IMR-90 (cell line): ENCODE data around the gene HIVEP3. TPM values are rescaled to one million over a fixed set of nuclear protein-coding genes. Genes with fewer than 3 reads are reported as not detected.

Experiments used
- ATAC-seq: fragments of 200-7000 bp; cut with Tn5 transposase; 2 replicates; pipeline ENCODE4 v1.9.1; 2020; ENCODE audit warnings: low read depth, mild to moderate bottlenecking, moderate library complexity
- BruUV-seq: library from RNA; stranded (reverse); fragments of 400-500 nt; replicated peaks from 2 replicates; lab custom pipeline; 2021; lab: Mats Ljungman, UMichigan
- CTCF ChIA-PET: fragments of 300-600 bp; formaldehyde crosslinking; extraction: SDS; loops from one replicate; lab custom pipeline; 2021; ENCODE audit warnings: antibody characterized with exemption; lab: Yijun Ruan, JAX
- POLR2A ChIA-PET: fragments of 300-600 bp; sonication (Branson Sonifier 250); formaldehyde crosslinking; loops from one replicate; lab custom pipeline; 2022; ENCODE audit warnings: antibody characterized with exemption; ENCODE audit not compliant: unreplicated experiment; lab: Charles Lee
- DNase-seq: peaks from one replicate; pipeline ENCODE4 v3.0.0; 2013
- H2AFZ ChIP-seq: replicated peaks from 2 replicates; pipeline ENCODE3; 2013; ENCODE audit warnings: low read length, mild to moderate bottlenecking; ENCODE audit not compliant: poor library complexity
- H2AK5ac ChIP-seq: 2 replicates; pipeline ENCODE4 v1.6.1; 2013; ENCODE audit warnings: low read depth, low read length, inconsistent platforms
- H2AK9ac ChIP-seq: replicated peaks from 2 replicates; pipeline ENCODE3; 2013; ENCODE audit warnings: mild to moderate bottlenecking, low read depth, low read length, moderate library complexity; ENCODE audit not compliant: poor library complexity
- H2BK120ac ChIP-seq: 2 replicates; pipeline ENCODE4 v1.6.1; 2013; ENCODE audit warnings: low read depth, low read length, inconsistent platforms
- H2BK15ac ChIP-seq: 3 replicates; pipeline ENCODE4 v1.6.1; 2013; ENCODE audit warnings: low read depth, low read length, inconsistent platforms
- H2BK20ac ChIP-seq: 2 replicates; pipeline ENCODE4 v1.6.1; 2013; ENCODE audit warnings: low read depth, mild to moderate bottlenecking, inconsistent platforms, low read length, moderate library complexity
- H2BK5ac ChIP-seq: 2 replicates; pipeline ENCODE4 v1.6.1; 2013; ENCODE audit warnings: mild to moderate bottlenecking, low read depth, low read length, inconsistent platforms; ENCODE audit not compliant: poor library complexity, severe bottlenecking
- H3K14ac ChIP-seq: replicated peaks from 2 replicates; pipeline ENCODE4 v1.6.1; 2013; ENCODE audit warnings: low read depth, low read length, inconsistent platforms
- H3K18ac ChIP-seq: 2 replicates; pipeline ENCODE4 v1.6.1; 2013; ENCODE audit warnings: low read depth, low read length, control low read depth
- H3K23ac ChIP-seq: 2 replicates; pipeline ENCODE4 v1.6.1; 2013; ENCODE audit warnings: low read depth, low read length, inconsistent platforms
- H3K27ac ChIP-seq: 2 replicates; pipeline ENCODE4 v1.5.1; 2013; ENCODE audit warnings: mild to moderate bottlenecking, control low read depth, low read length; ENCODE audit not compliant: insufficient read depth
- H3K27me3 ChIP-seq: 2 replicates; pipeline ENCODE4 v1.6.1; 2013; ENCODE audit warnings: low read length; ENCODE audit not compliant: control insufficient read depth, insufficient read depth
- H3K36me3 ChIP-seq: 2 replicates; pipeline ENCODE4 v1.6.1; 2013; ENCODE audit warnings: low read length, mixed read lengths; ENCODE audit not compliant: control insufficient read depth, insufficient read depth
- H3K4ac ChIP-seq: 2 replicates; pipeline ENCODE4 v1.6.1; 2013; ENCODE audit warnings: low read depth, low read length, inconsistent platforms
- H3K4me1 ChIP-seq: 2 replicates; pipeline ENCODE4 v1.6.1; 2013; ENCODE audit warnings: low read length, mixed read lengths; ENCODE audit not compliant: control insufficient read depth, insufficient read depth
- H3K4me2 ChIP-seq: 2 replicates; pipeline ENCODE4 v1.6.1; 2013; ENCODE audit warnings: low read depth, mild to moderate bottlenecking, control low read depth, low read length, moderate library complexity
- H3K4me3 ChIP-seq: 2 replicates; pipeline ENCODE4 v1.5.1; 2013; ENCODE audit warnings: low read depth, mild to moderate bottlenecking, control low read depth, low read length, moderate library complexity; ENCODE audit not compliant: insufficient read depth
- H3K56ac ChIP-seq: 2 replicates; pipeline ENCODE4 v1.6.1; 2013; ENCODE audit warnings: low read length, inconsistent platforms; ENCODE audit not compliant: insufficient read depth; ENCODE audit errors: extremely low read depth
- H3K79me1 ChIP-seq, 2 experiments: 2 replicates each; pipeline ENCODE4 v1.6.1; 2013; ENCODE audit warnings: low read length in 2 of 2, inconsistent platforms in 1 of 2, low read depth in 1 of 2
- H3K9ac ChIP-seq: 2 replicates; pipeline ENCODE4 v1.6.1; 2013; ENCODE audit warnings: low read depth, low read length, control low read depth
- H3K9me1 ChIP-seq: 2 replicates; pipeline ENCODE4 v1.6.1; 2013; ENCODE audit warnings: low read length, inconsistent platforms; ENCODE audit not compliant: insufficient read depth
- H3K9me3 ChIP-seq: 2 replicates; pipeline ENCODE4 v1.6.1; 2013; ENCODE audit warnings: low read length; ENCODE audit not compliant: control insufficient read depth, insufficient read depth
- H4K20me1 ChIP-seq: 2 replicates; pipeline ENCODE4 v1.6.1; 2013; ENCODE audit warnings: low read length, inconsistent platforms; ENCODE audit not compliant: insufficient read depth
- H4K5ac ChIP-seq: 2 replicates; pipeline ENCODE4 v1.6.1; 2013; ENCODE audit warnings: mild to moderate bottlenecking, low read depth, low read length, control low read depth
- H4K8ac ChIP-seq, 2 experiments: 2 replicates each; pipeline ENCODE4 v1.6.1; 2013; ENCODE audit warnings: low read depth in 2 of 2, low read length in 2 of 2, control low read depth in 1 of 2, inconsistent platforms in 1 of 2
- H4K91ac ChIP-seq: 2 replicates; pipeline ENCODE4 v1.6.1; 2013; ENCODE audit warnings: low read depth, low read length, inconsistent platforms; ENCODE audit not compliant: insufficient read depth
- BHLHE40 ChIP-seq: fragments of 150-350 bp; IDR thresholded peaks from 2 replicates; pipeline ENCODE4 v1.6.1; 2016; ENCODE audit warnings: mild to moderate bottlenecking, low read depth, low read length
- CEBPB ChIP-seq: IDR thresholded peaks from 2 replicates; pipeline ENCODE4 v1.6.1; 2012; ENCODE audit warnings: low read depth, low read length, improper control_type of control experiment
- CTCF ChIP-seq: conservative IDR thresholded peaks from 2 replicates; pipeline ENCODE4 v1.5.1; 2012; ENCODE audit warnings: mild to moderate bottlenecking, low read depth, low read length, improper control_type of control experiment
- ELK1 ChIP-seq: fragments of 150-350 bp; IDR thresholded peaks from 2 replicates; pipeline ENCODE4 v1.6.1; 2016; ENCODE audit warnings: low read depth, mild to moderate bottlenecking, low read length, moderate library complexity, borderline replicate concordance
- FOS ChIP-seq: fragments of 150-350 bp; IDR thresholded peaks from 2 replicates; pipeline ENCODE4 v1.6.1; 2016; ENCODE audit warnings: low read depth, low read length
- MAFK ChIP-seq: IDR thresholded peaks from 2 replicates; pipeline ENCODE4 v1.6.1; 2012; ENCODE audit warnings: low read depth, low read length, improper control_type of control experiment
- MAZ ChIP-seq: IDR thresholded peaks from 2 replicates; pipeline ENCODE4 v1.6.1; 2012; ENCODE audit warnings: low read depth, mild to moderate bottlenecking, low read length, improper control_type of control experiment, moderate library complexity, borderline replicate concordance
- MXI1 ChIP-seq: IDR thresholded peaks from 2 replicates; pipeline ENCODE4 v1.6.1; 2012; ENCODE audit warnings: low read depth, mild to moderate bottlenecking, low read length, moderate library complexity, borderline replicate concordance
- NFE2L2 ChIP-seq: fragments of 150-350 bp; IDR thresholded peaks from 2 replicates; pipeline ENCODE4 v1.6.1; 2016; ENCODE audit warnings: low read depth, mild to moderate bottlenecking, low read length
- POLR2A ChIP-seq: IDR thresholded peaks from 2 replicates; pipeline ENCODE4 v1.6.1; 2012; ENCODE audit warnings: mild to moderate bottlenecking, low read depth, low read length
- RAD21 ChIP-seq: IDR thresholded peaks from 2 replicates; pipeline ENCODE4 v1.6.1; 2012; ENCODE audit warnings: low read length, improper control_type of control experiment
- RCOR1 ChIP-seq: IDR thresholded peaks from 2 replicates; pipeline ENCODE4 v1.6.1; 2012; ENCODE audit warnings: mild to moderate bottlenecking, low read length, improper control_type of control experiment; ENCODE audit not compliant: insufficient replicate concordance
- RFX5 ChIP-seq: IDR thresholded peaks from 2 replicates; pipeline ENCODE4 v1.8.0; 2012; ENCODE audit warnings: low read depth, mild to moderate bottlenecking, low read length, moderate library complexity
- SMC3 ChIP-seq: fragments of 150-350 bp; IDR thresholded peaks from 2 replicates; pipeline ENCODE4 v1.6.1; 2016; ENCODE audit warnings: low read depth, mild to moderate bottlenecking, antibody characterized with exemption, low read length, moderate library complexity
- USF2 ChIP-seq: fragments of 150-350 bp; IDR thresholded peaks from 2 replicates; pipeline ENCODE4 v1.6.1; 2017; ENCODE audit warnings: mild to moderate bottlenecking, antibody characterized with exemption, low read length, low read depth
- WGBS, 2 experiments: methylation state at CpG; one replicate each; pipeline versions ENCODE4 v1.1.5 to v1.1.7; 2013; ENCODE audit warnings: missing lambda C conversion rate in 2 of 2; ENCODE audit not compliant: insufficient read length in 1 of 2; ENCODE audit errors: extremely low coverage in 2 of 2; 5-methylcytosine and 5-hydroxymethylcytosine counted together
- dilution Hi-C: fragments of 300-500 bp; cut with HindIII; formaldehyde crosslinking; loops from one replicate; pipeline ENCODE4 v1.14.3; 2018; ENCODE audit warnings: low sequenced_read_pairs; ENCODE audit not compliant: unreplicated experiment
- in situ Hi-C: fragments of 300-500 bp; cut with MboI; formaldehyde crosslinking; loops from 3 replicates; pipeline ENCODE4 v1.14.3; 2019; ENCODE audit warnings: low sequenced_read_pairs, inconsistent platforms, mixed read lengths
- intact Hi-C: fragments of 100-400 bp; cut with micrococcal nuclease; formaldehyde crosslinking; loops from 2 replicates; pipeline ENCODE4 v1.10.0; 2022
- polyA plus RNA-seq, 3 experiments: library from polyadenylated mRNA; depleted of rRNA; stranded (reverse); fragments of >200 nt; gene quantifications; 2 replicates each; pipeline ENCODE4 v1.2.3, GENCODE V29; 2012; ENCODE audit warnings: low replicate concordance in 1 of 3
- total RNA-seq: library from RNA; depleted of rRNA; stranded (reverse); fragments of >200 nt; gene quantifications from 2 replicates; pipeline ENCODE4 v1.2.3, GENCODE V29; 2012

Gene HIVEP3
- total and polyA plus RNA-seq, 2 of the 4 experiments (the other 2 are of a cell fraction), result 1.4 to 4.0 TPM

DNA sequence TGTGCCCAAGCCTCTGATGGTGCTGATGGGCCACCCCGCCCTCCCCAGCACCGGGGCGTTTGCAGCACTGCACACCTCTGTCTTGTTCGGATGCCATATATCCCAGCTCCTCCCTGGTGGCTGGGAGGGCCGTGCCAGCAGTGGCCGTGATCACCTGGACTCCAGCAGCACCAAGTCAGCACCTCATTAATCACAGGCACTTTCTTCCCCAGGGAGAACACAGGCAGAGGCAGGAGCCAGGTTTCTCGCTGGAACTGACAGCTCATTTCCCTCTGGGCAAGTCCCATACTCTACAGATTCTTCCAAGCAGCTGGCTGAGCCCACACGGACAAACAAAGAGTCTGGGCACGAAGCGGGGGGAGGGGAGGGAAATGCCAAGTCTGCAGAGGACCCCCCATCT is 292.6 kb downstream of the HIVEP3 start:
- no peak overlapping the region for H3K4me2 ChIP-seq
- H3K4me3 ChIP-seq, result no peak overlapping the region
- H3K9me1 ChIP-seq, result peaks cover 39% of the 10 kb centered on the region
- ChIA-PET CTCF (no interaction called here), POLR2A (no interaction called here)
- H3K27me3 ChIP-seq, result no peaks in the 10 kb centered on the region
- H2AK9ac ChIP-seq, result no peak overlapping the region
- H3K27ac ChIP-seq, result no peak overlapping the region
- H2BK120ac ChIP-seq, result peak overlapping the region; percentile 62
- TF ChIP-seq RAD21, result no peak
- no peak for TF ChIP-seq NFE2L2
- TF ChIP-seq CEBPB, result no peak
- TF ChIP-seq USF2, result no peak
- no peak for TF ChIP-seq MXI1
- no peak for TF ChIP-seq SMC3
- no peak for TF ChIP-seq RFX5
- TF ChIP-seq MAFK, result no peak
- no peak for TF ChIP-seq CTCF
- no peak for TF ChIP-seq POLR2A
- no peak for TF ChIP-seq BHLHE40
- no peak for TF ChIP-seq ELK1
- TF ChIP-seq MAZ, result no peak
- no peak for TF ChIP-seq FOS
- TF ChIP-seq RCOR1, result no peak
- H4K20me1 ChIP-seq, result no peaks in the 10 kb centered on the region
- H3K79me1 ChIP-seq, result peaks cover 24 to 63% of the 10 kb centered on the region in 2 experiments; a peak in 3 of 4 replicates
- H2AK5ac ChIP-seq, result peak overlapping the region; percentile 84; the same call in 1 of the 2 replicates
- peaks cover 31% of the 10 kb centered on the region for H3K4me1 ChIP-seq
- no peak overlapping the region for H3K56ac ChIP-seq
- H4K91ac ChIP-seq, result no peak overlapping the region
- dilution Hi-C loops (no loop called here), intact Hi-C loops (no loop called here), in situ Hi-C loops (no loop called here)
- H2BK20ac ChIP-seq, result peak overlapping the region; percentile 54; the same call in 1 of the 2 replicates
- H3K36me3 ChIP-seq, result no peaks in the 10 kb centered on the region
- no peak overlapping the region for H4K5ac ChIP-seq
- no peaks in the 10 kb centered on the region for H3K9me3 ChIP-seq
- H3K9ac ChIP-seq, result no peak overlapping the region
- BruUV-seq, result no TSS peak
- peak overlapping the region; percentile 4 for H2AFZ ChIP-seq
- ATAC-seq, result no peak
- H3K14ac ChIP-seq, result 0 out of 2 replicates have a peak overlapping the region, but pooled peaks have one; percentile 44
- no peak overlapping the region; a peak in 1 of 4 replicates for H4K8ac ChIP-seq
- WGBS, 2 experiments, result 28% methylated on average over 4 of the region's 10 CpGs; no CpG with 5 or more reads in 1 of the 2 experiments
- peak overlapping the region; percentile 55 for H3K4ac ChIP-seq
- H2BK5ac ChIP-seq, result peak overlapping the region; percentile 1
- peak; percentile 51 for DNase-seq
- H3K18ac ChIP-seq, result no peak overlapping the region; the same call in 1 of the 2 replicates
- peak overlapping the region; percentile 44; the same call in 1 of the 2 replicates for H3K23ac ChIP-seq
- no peak overlapping the region for H2BK15ac ChIP-seq
